GM12891 (cell line): ENCODE data around the gene ACSS1.

ENCODE experiments used
- PAX5 ChIP-seq: IDR thresholded peaks from 2 replicates; pipeline ENCODE4 v1.6.1; 2011; ENCODE audit warnings: low read length, moderate library complexity, mild to moderate bottlenecking; ENCODE audit not compliant: insufficient read depth, severe bottlenecking
- POLR2A ChIP-seq: IDR thresholded peaks from 2 replicates; pipeline ENCODE4 v1.6.1; 2011; ENCODE audit warnings: low read depth, low read length, control low read depth
- POLR2AphosphoS5 ChIP-seq: IDR thresholded peaks from 2 replicates; pipeline ENCODE4 v1.6.1; 2011; ENCODE audit warnings: low read depth, low read length, control low read depth
- SPI1 ChIP-seq: IDR thresholded peaks from 2 replicates; pipeline ENCODE4 v1.6.1; 2011; ENCODE audit warnings: low read depth, low read length, control low read depth
- TAF1 ChIP-seq: IDR thresholded peaks from 2 replicates; pipeline ENCODE4 v1.6.1; 2011; ENCODE audit warnings: low read depth, low read length, control low read depth

GRCh38 chr20:25023356-25023755, 34.6 kb downstream of the ACSS1 start:
- TF ChIP-seq POLR2A (no peak), POLR2AphosphoS5 (no peak), TAF1 (no peak), SPI1 (no peak), PAX5 (no peak)
